B cell (primary cell): ENCODE measurements around the gene CCDC80. TPM values are rescaled to one million over a fixed set of nuclear protein-coding genes. Genes with fewer than 3 reads are reported as not detected.

ENCODE experiments used
- ATAC-seq: fragments of 200-7000 bp; cut with Tn5 transposase; one replicate; pipeline ENCODE4 v1.10.0; 2021; ENCODE audit warnings: low read depth, mild to moderate bottlenecking, moderate number of reproducible peaks, moderate library complexity
- CTCF ChIA-PET: fragments of 350-600 bp; sonication (Branson Sonifier 250); formaldehyde crosslinking; loops from one replicate; lab custom pipeline; 2021; ENCODE audit warnings: antibody characterized with exemption, inconsistent platforms; lab: Charles Lee
- POLR2A ChIA-PET: fragments of 350-600 bp; sonication (Branson Sonifier 250); formaldehyde crosslinking; loops from one replicate; lab custom pipeline; 2021; ENCODE audit warnings: antibody characterized with exemption; lab: Charles Lee
- DNase-seq: peaks from one replicate; pipeline ENCODE4 v3.0.0; 2013
- H2AFZ ChIP-seq: 2 replicates; pipeline ENCODE4 v1.6.1; 2012; ENCODE audit warnings: mild to moderate bottlenecking, low read depth, low read length; ENCODE audit not compliant: insufficient read depth, poor library complexity, severe bottlenecking
- H3K27ac ChIP-seq, 2 donors: 1 replicate in 1 of 2; 2 replicates in 1 of 2; pipeline ENCODE4 v1.5.1; 2012 to 2013; ENCODE audit warnings: low read length in 2 of 2, mild to moderate bottlenecking in 2 of 2, moderate library complexity in 1 of 2
- H3K27me3 ChIP-seq, 4 experiments: fragments of 200-600 bp in 1 of 4; sonication (generic) in 1 of 4; replicated peaks in 1 of 4; 1 replicate in 2 of 4; 2 replicates in 2 of 4; pipeline versions ENCODE4 v1.6.1 to v1.7.0; 2013 to 2016; ENCODE audit warnings: low read length in 3 of 4, mild to moderate bottlenecking in 2 of 4, mixed read lengths in 1 of 4, moderate library complexity in 1 of 4; ENCODE audit not compliant: insufficient read depth in 4 of 4, control insufficient read depth in 3 of 4; ENCODE audit errors: control extremely low read depth in 1 of 4
- H3K36me3 ChIP-seq, 2 experiments: replicated peaks in 1 of 2; 1 replicate in 1 of 2; 2 replicates in 1 of 2; pipeline versions ENCODE4 v1.6.1 to v1.7.1; 2013; ENCODE audit warnings: low read length in 1 of 2; ENCODE audit not compliant: insufficient read depth in 2 of 2, control insufficient read depth in 1 of 2; ENCODE audit errors: control extremely low read depth in 1 of 2, extremely low read depth in 1 of 2
- H3K4me1 ChIP-seq, 2 donors: fragments of 200-600 bp in 1 of 2; sonication (generic) in 1 of 2; 1 replicate in 1 of 2; 2 replicates in 1 of 2; pipeline versions ENCODE4 v1.5.1 to v1.6.1; 2013 to 2017; ENCODE audit warnings: low read length in 2 of 2; ENCODE audit not compliant: control insufficient read depth in 2 of 2, insufficient read depth in 2 of 2
- H3K4me2 ChIP-seq: replicated peaks from 2 replicates; pipeline ENCODE3; 2012; ENCODE audit warnings: mild to moderate bottlenecking, low read depth, low read length; ENCODE audit not compliant: poor library complexity, severe bottlenecking
- H3K4me3 ChIP-seq, 5 experiments: fragments of 200-600 bp in 1 of 5; sonication (generic) in 1 of 5; 1 replicate in 3 of 5; 2 replicates in 2 of 5; pipeline versions ENCODE4 v1.5.1 to v1.7.0; 2011 to 2016; ENCODE audit warnings: low read length in 4 of 5, mild to moderate bottlenecking in 4 of 5, low read depth in 2 of 5, control low read depth in 1 of 5, moderate library complexity in 1 of 5; ENCODE audit not compliant: insufficient read depth in 1 of 5; ENCODE audit errors: control extremely low read depth in 1 of 5, extremely low read depth in 1 of 5
- H3K79me2 ChIP-seq: fragments of 200-600 bp; sonication (generic); one replicate; pipeline ENCODE4 v1.6.0; 2016; ENCODE audit warnings: low read length; ENCODE audit not compliant: control insufficient read depth, insufficient read depth
- H3K9ac ChIP-seq: fragments of 200-600 bp; sonication (generic); 2 replicates; pipeline ENCODE4 v1.6.1; 2017; ENCODE audit warnings: mild to moderate bottlenecking, low read length, moderate library complexity
- H3K9me3 ChIP-seq, 3 donors: one replicate each; pipeline versions ENCODE4 v1.6.1 to v1.7.1; 2013; ENCODE audit warnings: low read length in 2 of 3; ENCODE audit not compliant: control insufficient read depth in 2 of 3, insufficient read depth in 1 of 3; ENCODE audit errors: control extremely low read depth in 1 of 3
- H4K20me1 ChIP-seq: 2 replicates; pipeline ENCODE4 v1.6.0; 2012; ENCODE audit warnings: mild to moderate bottlenecking, low read length; ENCODE audit not compliant: insufficient read depth, control insufficient read depth, poor library complexity, severe bottlenecking
- H3K27ac Mint-ChIP-seq: one replicate; pipeline ENCODE4 v1.8.0; 2021; ENCODE audit warnings: mixed read lengths
- H3K27me3 Mint-ChIP-seq: one replicate; pipeline ENCODE4 v1.8.0; 2021; ENCODE audit warnings: mixed read lengths
- H3K4me1 Mint-ChIP-seq: one replicate; pipeline ENCODE4 v1.8.0; 2021; ENCODE audit warnings: mixed read lengths
- H3K4me3 Mint-ChIP-seq: one replicate; pipeline ENCODE4 v1.8.0; 2021; ENCODE audit warnings: mixed read lengths
- H3K9me3 Mint-ChIP-seq: one replicate; pipeline ENCODE4 v1.8.0; 2022; ENCODE audit warnings: mixed read lengths; ENCODE audit not compliant: insufficient read depth
- EZH2 ChIP-seq: IDR thresholded peaks from 2 replicates; pipeline ENCODE4 v1.6.1; 2012; ENCODE audit warnings: borderline replicate concordance, low read depth, mild to moderate bottlenecking, moderate library complexity, low read length; ENCODE audit not compliant: insufficient read depth, poor library complexity, severe bottlenecking
- WGBS: methylation state at CpG from one replicate; pipeline ENCODE4 v1.1.5; 2013; ENCODE audit warnings: missing lambda C conversion rate; ENCODE audit not compliant: insufficient coverage; 5-methylcytosine and 5-hydroxymethylcytosine counted together
- intact Hi-C: fragments of 100-400 bp; cut with micrococcal nuclease; formaldehyde crosslinking; loops from one replicate; pipeline ENCODE4 v1.10.0; 2022
- polyA plus RNA-seq: library from polyadenylated mRNA; depleted of rRNA; stranded (reverse); fragments of >200 nt; gene quantifications from 2 replicates; pipeline ENCODE4 v1.2.3, GENCODE V29; 2012
- total RNA-seq, 2 donors: library from RNA; stranded (reverse); fragments of 120-200 nt in 1 of 2; gene quantifications; 1 replicate in 1 of 2; 2 replicates in 1 of 2; pipeline versions ENCODE4 v1.2.3 to v1.2.4, GENCODE V29; 2013 to 2022
- TF ChIP-seq, protein P1 (sequence below): fragments of 200-600 bp; IDR thresholded peaks from one replicate; pipeline ENCODE4 v1.8.0; 2022; ENCODE audit warnings: antibody characterized with exemption, mild to moderate bottlenecking

CCDC80 gene
- total and polyA plus RNA-seq, 2 donors (not counting 1 experiment from before 2014, with no cell fraction given), result under 0.01 TPM; not detected in 1

- no peaks in the 10 kb centered on the region for H3K9me3 Mint-ChIP-seq
- no peak overlapping the region for H3K9ac ChIP-seq
- TF ChIP-seq, protein P1, sequence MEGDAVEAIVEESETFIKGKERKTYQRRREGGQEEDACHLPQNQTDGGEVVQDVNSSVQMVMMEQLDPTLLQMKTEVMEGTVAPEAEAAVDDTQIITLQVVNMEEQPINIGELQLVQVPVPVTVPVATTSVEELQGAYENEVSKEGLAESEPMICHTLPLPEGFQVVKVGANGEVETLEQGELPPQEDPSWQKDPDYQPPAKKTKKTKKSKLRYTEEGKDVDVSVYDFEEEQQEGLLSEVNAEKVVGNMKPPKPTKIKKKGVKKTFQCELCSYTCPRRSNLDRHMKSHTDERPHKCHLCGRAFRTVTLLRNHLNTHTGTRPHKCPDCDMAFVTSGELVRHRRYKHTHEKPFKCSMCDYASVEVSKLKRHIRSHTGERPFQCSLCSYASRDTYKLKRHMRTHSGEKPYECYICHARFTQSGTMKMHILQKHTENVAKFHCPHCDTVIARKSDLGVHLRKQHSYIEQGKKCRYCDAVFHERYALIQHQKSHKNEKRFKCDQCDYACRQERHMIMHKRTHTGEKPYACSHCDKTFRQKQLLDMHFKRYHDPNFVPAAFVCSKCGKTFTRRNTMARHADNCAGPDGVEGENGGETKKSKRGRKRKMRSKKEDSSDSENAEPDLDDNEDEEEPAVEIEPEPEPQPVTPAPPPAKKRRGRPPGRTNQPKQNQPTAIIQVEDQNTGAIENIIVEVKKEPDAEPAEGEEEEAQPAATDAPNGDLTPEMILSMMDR, result no peak
- no peak for TF ChIP-seq EZH2
- no peak overlapping the region for H3K27ac Mint-ChIP-seq
- no peaks in the 10 kb centered on the region for H3K79me2 ChIP-seq
- peaks cover 0 to 12% (median 2%) of the 10 kb centered on the region in 4 experiments for H3K27me3 ChIP-seq
- no peak for DNase-seq
- H3K9me3 ChIP-seq, result no peaks in the 10 kb centered on the region
- ChIA-PET POLR2A (no interaction called here), CTCF (interaction anchor here (0.9 to 6.7 kb wide), 25 partner anchors 9 to 850 kb away, joined by 3 to 96 read pairs (median 5); partner anchors contain the start of genes CD200R1 and SLC9C1)
- peak overlapping the region; percentile 2 for H3K4me3 Mint-ChIP-seq
- peaks cover 4% of the 10 kb centered on the region for H3K27me3 Mint-ChIP-seq
- H3K4me3 ChIP-seq, result no peak overlapping the region
- H4K20me1 ChIP-seq, result no peaks in the 10 kb centered on the region
- H2AFZ ChIP-seq, result no peak overlapping the region
- no peak overlapping the region for H3K4me2 ChIP-seq
- no peak for ATAC-seq
- H3K4me1 ChIP-seq, result peaks cover 0 to 9% of the 10 kb centered on the region in 2 donors
- H3K27ac ChIP-seq, result no peak overlapping the region
- peaks cover 10% of the 10 kb centered on the region for H3K4me1 Mint-ChIP-seq
- no peaks in the 10 kb centered on the region for H3K36me3 ChIP-seq
- intact Hi-C loops, result loop anchor here (1.0 to 2.0 kb wide), 6 partner anchors 33 to 645 kb away; no protein-coding TSS in a partner anchor
- WGBS, result no CpG with 5 or more reads among the region's 3 CpGs
These were observed 2.8 kb upstream of the CCDC80 start for GRCh38 chr3:112643621-112644240.
